AG04449 (cell line): Measurements from ENCODE around the gene ASTN2.

Source experiments
- CTCF ChIA-PET: fragments of 350-600 bp; formaldehyde crosslinking; extraction: SDS; loops from one replicate; lab custom pipeline; 2021; ENCODE audit warnings: antibody characterized with exemption; lab: Yijun Ruan, JAX
- POLR2A ChIA-PET: fragments of 400-600, 350-600 bp; formaldehyde crosslinking; extraction: SDS; loops from one replicate; lab custom pipeline; 2020; ENCODE audit warnings: antibody characterized with exemption, inconsistent platforms; lab: Yijun Ruan, JAX
- DNase-seq: peaks from one replicate; pipeline ENCODE4 v3.0.0-alpha.2; 2010; ENCODE audit warnings: low read depth, low spot score
- H3K4me3 ChIP-seq: 2 replicates; pipeline ENCODE4 v1.5.1; 2011; ENCODE audit warnings: low read depth, mild to moderate bottlenecking, control low read depth, low read length
- TF ChIP-seq, protein P1 (sequence below): IDR thresholded peaks from one replicate; pipeline ENCODE4 v1.5.1; 2011; ENCODE audit warnings: mild to moderate bottlenecking, moderate library complexity, low read length, control low read depth, inconsistent platforms; ENCODE audit not compliant: insufficient read depth; ENCODE audit errors: missing control alignments

ASTN2 gene

DNA sequence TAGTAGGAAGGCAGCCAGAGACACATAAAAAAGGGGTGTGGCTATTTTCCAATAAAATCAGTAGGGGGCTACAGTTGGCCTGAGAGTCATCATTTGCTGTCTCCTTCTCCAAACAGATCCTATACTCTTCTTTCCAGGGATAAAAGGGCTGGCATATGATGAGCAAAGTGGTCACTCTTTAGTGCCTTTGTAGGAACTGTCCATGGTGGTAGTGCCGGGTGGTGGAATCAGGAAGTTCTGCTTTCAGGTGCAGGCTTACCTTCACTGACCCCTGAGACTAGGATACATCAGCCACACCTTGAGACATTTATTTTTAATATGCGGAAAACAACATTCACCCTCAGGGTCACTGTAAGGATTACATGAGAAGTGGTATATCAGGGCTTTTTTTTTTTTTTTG is 80.8 kb downstream of the ASTN2 start:
- CTCF ChIA-PET, result no interaction called here
- H3K4me3 ChIP-seq, result no peak overlapping the region
- no peak for DNase-seq
- TF ChIP-seq, protein P1, sequence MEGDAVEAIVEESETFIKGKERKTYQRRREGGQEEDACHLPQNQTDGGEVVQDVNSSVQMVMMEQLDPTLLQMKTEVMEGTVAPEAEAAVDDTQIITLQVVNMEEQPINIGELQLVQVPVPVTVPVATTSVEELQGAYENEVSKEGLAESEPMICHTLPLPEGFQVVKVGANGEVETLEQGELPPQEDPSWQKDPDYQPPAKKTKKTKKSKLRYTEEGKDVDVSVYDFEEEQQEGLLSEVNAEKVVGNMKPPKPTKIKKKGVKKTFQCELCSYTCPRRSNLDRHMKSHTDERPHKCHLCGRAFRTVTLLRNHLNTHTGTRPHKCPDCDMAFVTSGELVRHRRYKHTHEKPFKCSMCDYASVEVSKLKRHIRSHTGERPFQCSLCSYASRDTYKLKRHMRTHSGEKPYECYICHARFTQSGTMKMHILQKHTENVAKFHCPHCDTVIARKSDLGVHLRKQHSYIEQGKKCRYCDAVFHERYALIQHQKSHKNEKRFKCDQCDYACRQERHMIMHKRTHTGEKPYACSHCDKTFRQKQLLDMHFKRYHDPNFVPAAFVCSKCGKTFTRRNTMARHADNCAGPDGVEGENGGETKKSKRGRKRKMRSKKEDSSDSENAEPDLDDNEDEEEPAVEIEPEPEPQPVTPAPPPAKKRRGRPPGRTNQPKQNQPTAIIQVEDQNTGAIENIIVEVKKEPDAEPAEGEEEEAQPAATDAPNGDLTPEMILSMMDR, result no peak
- POLR2A ChIA-PET, result no interaction called here

DNA sequence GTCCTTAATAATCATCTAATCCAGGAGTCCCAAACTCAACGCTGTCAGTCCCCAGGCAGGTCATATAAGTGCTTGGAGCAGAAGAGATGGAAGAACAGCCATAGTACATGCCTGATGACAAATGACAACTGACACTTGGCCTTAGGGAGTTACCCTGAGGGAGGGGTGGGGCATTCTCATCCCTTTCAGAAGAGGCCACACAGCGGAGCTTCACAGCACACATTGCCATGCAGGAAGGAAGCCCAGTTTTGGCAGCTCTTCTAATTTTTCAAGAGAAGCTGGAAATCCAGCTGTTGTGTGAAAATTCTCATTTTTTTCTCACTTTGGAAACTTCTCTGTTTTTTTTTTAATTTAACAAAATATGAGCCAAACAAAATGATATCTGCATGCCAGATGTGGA is 89.0 kb downstream of the ASTN2 start:
- CTCF ChIA-PET, result no interaction called here
- POLR2A ChIA-PET, result no interaction called here
- DNase-seq, result no peak
- TF ChIP-seq, protein P1, result no peak
- H3K4me3 ChIP-seq, result no peak overlapping the region

DNA sequence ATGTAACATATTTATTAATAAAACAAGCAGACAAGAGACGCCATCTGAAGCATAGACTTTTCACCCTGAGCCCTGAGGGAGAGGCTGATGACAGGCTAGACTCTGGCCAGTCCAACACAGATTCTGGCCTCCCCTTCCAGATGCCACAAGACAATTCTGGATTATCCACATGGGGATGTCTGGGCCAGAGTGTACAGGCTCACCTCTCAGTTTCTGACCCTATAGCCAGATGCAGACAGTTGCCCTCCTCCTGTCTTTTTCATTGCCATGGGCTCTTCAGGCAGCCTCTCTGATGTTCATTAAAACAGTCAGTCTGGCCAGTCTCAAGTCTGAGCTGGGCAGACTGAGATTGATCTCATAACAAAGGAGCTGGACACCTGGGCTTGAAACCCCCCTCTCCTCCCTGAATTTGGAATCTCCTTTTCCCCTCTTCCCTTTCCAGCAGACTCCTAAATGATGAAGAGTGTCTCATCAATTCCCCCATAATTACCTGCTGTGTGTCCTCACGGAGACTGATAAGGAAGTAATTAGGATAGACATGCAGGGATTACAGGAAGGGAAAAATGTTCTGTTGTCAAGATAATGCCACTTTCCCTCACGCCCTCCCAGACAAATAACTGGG is 89.6 kb downstream of the ASTN2 start:
- CTCF ChIA-PET, result no interaction called here
- TF ChIP-seq, protein P1, result no peak
- no peak overlapping the region for H3K4me3 ChIP-seq
- POLR2A ChIA-PET, result no interaction called here
- no peak for DNase-seq

DNA sequence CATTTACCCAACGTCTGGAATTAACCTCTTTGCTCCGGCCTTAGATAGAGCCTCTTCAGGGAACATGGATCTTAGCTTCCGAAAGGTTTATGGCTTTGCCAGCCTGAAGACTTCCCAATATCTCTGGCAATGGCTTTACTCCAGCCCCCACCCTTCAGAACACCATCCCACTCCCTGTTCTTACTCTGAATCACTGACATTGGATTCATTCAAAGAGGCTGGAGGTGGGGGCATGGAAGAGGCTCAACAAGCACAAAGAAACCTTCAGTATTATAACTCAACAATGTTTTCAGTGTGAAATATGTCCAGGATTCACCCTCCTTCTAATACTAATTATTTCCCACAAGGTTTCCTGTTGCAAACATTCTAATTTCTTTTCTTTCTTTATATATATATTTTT is 91.5 kb downstream of the ASTN2 start:
- CTCF ChIA-PET, result no interaction called here
- no peak for DNase-seq
- POLR2A ChIA-PET, result no interaction called here
- TF ChIP-seq, protein P1, result no peak
- no peak overlapping the region for H3K4me3 ChIP-seq

DNA sequence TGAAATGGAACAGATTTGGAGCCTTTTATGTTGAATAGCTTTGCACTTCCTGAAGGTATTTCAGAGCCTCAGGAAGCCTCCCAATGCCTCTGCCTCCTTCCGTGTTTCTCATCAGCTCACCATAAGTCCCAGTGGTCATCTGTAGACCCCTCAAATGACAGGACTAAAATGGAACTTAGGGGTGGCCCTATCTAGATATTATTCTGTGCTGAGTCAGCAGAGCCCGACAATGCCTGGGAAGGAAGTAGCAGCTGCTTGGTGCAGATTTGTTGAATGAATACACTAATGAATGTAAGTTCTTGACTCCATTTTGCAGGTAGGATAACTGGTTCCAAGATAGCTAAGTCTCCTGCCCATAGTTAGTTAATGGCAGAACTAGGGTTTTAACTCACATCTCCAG is 97.7 kb downstream of the ASTN2 start:
- POLR2A ChIA-PET, result no interaction called here
- TF ChIP-seq, protein P1, result no peak
- H3K4me3 ChIP-seq, result no peak overlapping the region
- DNase-seq, result no peak
- CTCF ChIA-PET, result no interaction called here

DNA sequence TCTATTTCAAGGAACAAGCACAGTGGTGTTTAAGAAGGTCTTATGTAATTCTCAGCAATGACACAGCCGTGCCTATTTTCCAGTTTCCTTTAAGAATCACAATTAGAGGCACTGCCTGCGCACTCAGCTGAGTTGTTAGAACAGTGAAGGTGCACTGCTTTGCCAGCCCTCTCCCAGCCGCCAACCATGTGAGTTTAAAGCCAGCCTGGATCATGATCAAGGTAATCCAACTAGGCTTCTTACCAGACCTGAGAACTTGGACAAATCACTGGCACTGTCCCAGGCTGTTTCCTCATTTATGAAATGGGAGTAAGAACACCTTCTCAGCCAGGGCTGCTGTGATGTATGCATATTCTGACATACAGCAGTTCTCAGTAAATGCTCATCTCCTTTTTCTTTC is 99.6 kb downstream of the ASTN2 start:
- ChIA-PET POLR2A (no interaction called here), CTCF (no interaction called here)
- H3K4me3 ChIP-seq, result no peak overlapping the region
- TF ChIP-seq, protein P1, result no peak
- no peak for DNase-seq
